Neural progenitor cell (in vitro differentiated cells): ENCODE data around the gene MMP17. TPM values are rescaled to one million over a fixed set of nuclear protein-coding genes. Genes with fewer than 3 reads are reported as not detected.

Experiments
- DNase-seq: peaks from one replicate; pipeline ENCODE4 v3.0.0-alpha.2; 2016; ENCODE audit warnings: low spot score
- H2AFZ ChIP-seq: fragments of 200-600 bp; sonication (generic); replicated peaks from 2 replicates; pipeline ENCODE4 v1.6.1; 2016; ENCODE audit warnings: antibody characterized with exemption
- H3F3A ChIP-seq: fragments of 200-600 bp; sonication (generic); 2 replicates; pipeline ENCODE4 v1.6.1; 2016; ENCODE audit warnings: antibody characterized with exemption, low read depth
- H3K27ac ChIP-seq: fragments of 200-600 bp; sonication (generic); 2 replicates; pipeline ENCODE4 v1.5.1; 2016; ENCODE audit warnings: mild to moderate bottlenecking
- H3K27me3 ChIP-seq: fragments of 200-600 bp; sonication (generic); 2 replicates; pipeline ENCODE4 v1.6.1; 2016; ENCODE audit warnings: mild to moderate bottlenecking, moderate library complexity
- H3K36me3 ChIP-seq: fragments of 200-600 bp; sonication (generic); 2 replicates; pipeline ENCODE4 v1.5.1; 2016
- H3K4me1 ChIP-seq: fragments of 200-600 bp; sonication (generic); 2 replicates; pipeline ENCODE4 v1.6.1; 2016; ENCODE audit warnings: mixed run types
- H3K4me2 ChIP-seq: fragments of 200-600 bp; sonication (generic); 2 replicates; pipeline ENCODE4 v1.6.1; 2016
- H3K4me3 ChIP-seq: fragments of 200-600 bp; sonication (generic); 2 replicates; pipeline ENCODE4 v1.5.1; 2016
- H3K79me2 ChIP-seq: fragments of 200-600 bp; sonication (generic); 2 replicates; pipeline ENCODE4 v1.6.1; 2016; ENCODE audit warnings: low read depth
- H3K9ac ChIP-seq: fragments of 200-600 bp; sonication (generic); 2 replicates; pipeline ENCODE4 v1.6.1; 2016
- H3K9me3 ChIP-seq: fragments of 200-600 bp; sonication (generic); 2 replicates; pipeline ENCODE4 v1.5.1; 2016; ENCODE audit warnings: low read depth
- H4K20me1 ChIP-seq: fragments of 200-600 bp; sonication (generic); 2 replicates; pipeline ENCODE4 v1.6.1; 2016; ENCODE audit warnings: low read depth
- H3K27ac Mint-ChIP-seq: 3 replicates; pipeline ENCODE4 v1.8.0; 2021; ENCODE audit warnings: mixed read lengths
- H3K27me3 Mint-ChIP-seq: 2 replicates; pipeline ENCODE4 v1.8.0; 2022; ENCODE audit warnings: low read depth, mild to moderate bottlenecking, inconsistent platforms, moderate library complexity, mixed read lengths; ENCODE audit not compliant: insufficient read depth
- H3K36me3 Mint-ChIP-seq: 3 replicates; pipeline ENCODE4 v1.8.0; 2021; ENCODE audit warnings: mixed read lengths
- H3K4me1 Mint-ChIP-seq: 3 replicates; pipeline ENCODE4 v1.8.0; 2021; ENCODE audit warnings: mixed read lengths
- H3K4me3 Mint-ChIP-seq: 3 replicates; pipeline ENCODE4 v1.8.0; 2021; ENCODE audit warnings: mild to moderate bottlenecking, moderate library complexity, mixed read lengths
- H3K9me3 Mint-ChIP-seq: 3 replicates; pipeline ENCODE4 v1.8.0; 2020; ENCODE audit warnings: mixed read lengths
- CTCF ChIP-seq: fragments of 200-600 bp; sonication (generic); IDR thresholded peaks from 2 replicates; pipeline ENCODE4 v1.5.1; 2017; ENCODE audit warnings: antibody characterized with exemption, mild to moderate bottlenecking
- EZH2 ChIP-seq: fragments of 200-600 bp; sonication (generic); IDR thresholded peaks from 2 replicates; pipeline ENCODE4 v1.6.1; 2017; ENCODE audit warnings: antibody characterized with exemption, mild to moderate bottlenecking, moderate library complexity
- EZH2phosphoT487 ChIP-seq: fragments of 200-600 bp; sonication (generic); IDR thresholded peaks from 2 replicates; pipeline ENCODE4 v1.6.1; 2017; ENCODE audit warnings: antibody characterized with exemption
- total RNA-seq: library from RNA; depleted of rRNA; stranded (reverse); fragments of >200 nt; gene quantifications from 2 replicates; pipeline ENCODE4 v1.2.3, GENCODE V29; 2015; ENCODE audit warnings: low replicate concordance

MMP17 gene
- total RNA-seq, 1 donor from 2014 or later: 2.1 TPM

GRCh38 chr12:131832321-131833231 lies 4.4 kb downstream of the MMP17 start:
- H3K9ac ChIP-seq: no peak overlapping the region
- peak overlapping the region; percentile 65 for H3K27ac Mint-ChIP-seq
- peak overlapping the region; percentile 59 for H3K4me3 Mint-ChIP-seq
- TF ChIP-seq EZH2phosphoT487: no peak
- TF ChIP-seq CTCF: no peak
- no peak for TF ChIP-seq EZH2
- no peaks in the 10 kb centered on the region for H3K79me2 ChIP-seq
- peaks cover 15% of the 10 kb centered on the region for H3F3A ChIP-seq
- peaks cover 11% of the 10 kb centered on the region for H4K20me1 ChIP-seq
- H2AFZ ChIP-seq: no peak overlapping the region
- no peaks in the 10 kb centered on the region for H3K36me3 ChIP-seq
- H3K4me1 ChIP-seq: peaks cover 13% of the 10 kb centered on the region
- H3K9me3 Mint-ChIP-seq: no peaks in the 10 kb centered on the region
- H3K36me3 Mint-ChIP-seq: no peaks in the 10 kb centered on the region
- H3K4me1 Mint-ChIP-seq: peaks cover 12% of the 10 kb centered on the region
- no peak overlapping the region for H3K27ac ChIP-seq
- no peak overlapping the region for H3K4me3 ChIP-seq
- H3K4me2 ChIP-seq: no peak overlapping the region
- H3K9me3 ChIP-seq: no peaks in the 10 kb centered on the region
- peaks cover 47% of the 10 kb centered on the region for H3K27me3 ChIP-seq
- H3K27me3 Mint-ChIP-seq: peaks cover 14% of the 10 kb centered on the region
- no peak for DNase-seq

- H3K27me3 Mint-ChIP-seq: peaks cover 12% of the 10 kb centered on the region
- H3K27ac ChIP-seq: no peak overlapping the region
- no peak overlapping the region for H3K27ac Mint-ChIP-seq
- peak overlapping the region; percentile 59 for H3K4me3 Mint-ChIP-seq
- TF ChIP-seq CTCF (no peak), EZH2phosphoT487 (no peak), EZH2 (no peak)
- H3K9me3 Mint-ChIP-seq: no peaks in the 10 kb centered on the region
- no peaks in the 10 kb centered on the region for H3K36me3 Mint-ChIP-seq
- H4K20me1 ChIP-seq: peaks cover 11% of the 10 kb centered on the region
- H3K79me2 ChIP-seq: no peaks in the 10 kb centered on the region
- H3K4me2 ChIP-seq: no peak overlapping the region
- no peaks in the 10 kb centered on the region for H3K9me3 ChIP-seq
- DNase-seq: no peak
- no peak overlapping the region for H2AFZ ChIP-seq
- no peaks in the 10 kb centered on the region for H3K36me3 ChIP-seq
- H3K4me3 ChIP-seq: no peak overlapping the region
- peaks cover 11% of the 10 kb centered on the region for H3F3A ChIP-seq
- peaks cover 12% of the 10 kb centered on the region for H3K4me1 Mint-ChIP-seq
- no peak overlapping the region for H3K9ac ChIP-seq
- H3K4me1 ChIP-seq: peaks cover 13% of the 10 kb centered on the region
- H3K27me3 ChIP-seq: peaks cover 40% of the 10 kb centered on the region
Observed at GRCh38 chr12:131833288-131833895, 5.2 kb downstream of the MMP17 start.

- no peak overlapping the region for H3K4me2 ChIP-seq
- no peak overlapping the region for H3K4me3 ChIP-seq
- H3K4me1 Mint-ChIP-seq: peaks cover 12% of the 10 kb centered on the region
- TF ChIP-seq EZH2 (no peak), EZH2phosphoT487 (no peak), CTCF (peak; percentile 66)
- H3K27ac ChIP-seq: no peak overlapping the region
- H3K9ac ChIP-seq: no peak overlapping the region
- H4K20me1 ChIP-seq: peaks cover 8% of the 10 kb centered on the region
- H2AFZ ChIP-seq: no peak overlapping the region
- peaks cover 12% of the 10 kb centered on the region for H3K27me3 Mint-ChIP-seq
- H3K9me3 Mint-ChIP-seq: no peaks in the 10 kb centered on the region
- H3K79me2 ChIP-seq: no peaks in the 10 kb centered on the region
- H3K4me3 Mint-ChIP-seq: no peak overlapping the region
- H3K4me1 ChIP-seq: peaks cover 9% of the 10 kb centered on the region
- DNase-seq: peak; percentile 69
- no peaks in the 10 kb centered on the region for H3K36me3 ChIP-seq
- H3K36me3 Mint-ChIP-seq: no peaks in the 10 kb centered on the region
- no peaks in the 10 kb centered on the region for H3K9me3 ChIP-seq
- H3F3A ChIP-seq: peaks cover 11% of the 10 kb centered on the region
- H3K27me3 ChIP-seq: peaks cover 34% of the 10 kb centered on the region
- no peak overlapping the region for H3K27ac Mint-ChIP-seq
Observed at GRCh38 chr12:131833896-131834641, 5.9 kb downstream of the MMP17 start.
